KMS-11 (cell line): ENCODE measurements around the gene GZF1.
A peak's percentile ranks its signal among the peaks of the same experiment; 100 is the strongest.

Experiments
- H2AFZ ChIP-seq: fragments of 200-600 bp; sonication (generic); 2 replicates; pipeline ENCODE4 v1.6.1; 2016; ENCODE audit warnings: antibody characterized with exemption, mixed run types, low read depth
- H3K27ac ChIP-seq: fragments of 200-600 bp; sonication (generic); 2 replicates; pipeline ENCODE4 v1.6.1; 2016; ENCODE audit warnings: mild to moderate bottlenecking, mixed run types
- H3K27me3 ChIP-seq: fragments of 200-600 bp; sonication (generic); 2 replicates; pipeline ENCODE4 v1.6.1; 2017; ENCODE audit warnings: mild to moderate bottlenecking, low read depth, mixed run types, moderate library complexity; ENCODE audit not compliant: insufficient read depth
- H3K36me3 ChIP-seq: fragments of 200-600 bp; sonication (generic); 2 replicates; pipeline ENCODE4 v1.6.1; 2017; ENCODE audit warnings: mild to moderate bottlenecking, mixed run types; ENCODE audit not compliant: insufficient read depth
- H3K4me1 ChIP-seq: fragments of 200-600 bp; sonication (generic); 2 replicates; pipeline ENCODE4 v1.6.1; 2016; ENCODE audit warnings: mild to moderate bottlenecking, low read depth, mixed run types; ENCODE audit not compliant: poor library complexity, severe bottlenecking
- H3K4me2 ChIP-seq: fragments of 200-600 bp; sonication (generic); 2 replicates; pipeline ENCODE4 v1.7.0; 2016; ENCODE audit warnings: mild to moderate bottlenecking, mixed run types
- H3K4me3 ChIP-seq: fragments of 200-600 bp; sonication (generic); IDR thresholded peaks from 2 replicates; pipeline ENCODE4 v1.6.1; 2017; ENCODE audit warnings: low read depth, low read length, mixed read lengths; ENCODE audit not compliant: insufficient read depth
- H3K79me2 ChIP-seq: fragments of 200-600 bp; sonication (generic); 2 replicates; pipeline ENCODE4 v1.6.1; 2016; ENCODE audit warnings: low read depth, mixed run types; ENCODE audit not compliant: insufficient read depth
- H3K9ac ChIP-seq: fragments of 200-600 bp; sonication (generic); 2 replicates; pipeline ENCODE4 v1.6.1; 2016; ENCODE audit warnings: mild to moderate bottlenecking, mixed run types
- H4K20me1 ChIP-seq: fragments of 200-600 bp; sonication (generic); 2 replicates; pipeline ENCODE4 v1.6.1; 2016; ENCODE audit warnings: mild to moderate bottlenecking, mixed run types; ENCODE audit not compliant: insufficient read depth
- TF ChIP-seq, protein P1 (sequence below): fragments of 200-600 bp; sonication (generic); conservative IDR thresholded peaks from 2 replicates; pipeline ENCODE4 v1.6.1; 2017; ENCODE audit warnings: low read depth, mild to moderate bottlenecking, antibody characterized with exemption, low read length, moderate library complexity, mixed read lengths

The GZF1 gene

DNA sequence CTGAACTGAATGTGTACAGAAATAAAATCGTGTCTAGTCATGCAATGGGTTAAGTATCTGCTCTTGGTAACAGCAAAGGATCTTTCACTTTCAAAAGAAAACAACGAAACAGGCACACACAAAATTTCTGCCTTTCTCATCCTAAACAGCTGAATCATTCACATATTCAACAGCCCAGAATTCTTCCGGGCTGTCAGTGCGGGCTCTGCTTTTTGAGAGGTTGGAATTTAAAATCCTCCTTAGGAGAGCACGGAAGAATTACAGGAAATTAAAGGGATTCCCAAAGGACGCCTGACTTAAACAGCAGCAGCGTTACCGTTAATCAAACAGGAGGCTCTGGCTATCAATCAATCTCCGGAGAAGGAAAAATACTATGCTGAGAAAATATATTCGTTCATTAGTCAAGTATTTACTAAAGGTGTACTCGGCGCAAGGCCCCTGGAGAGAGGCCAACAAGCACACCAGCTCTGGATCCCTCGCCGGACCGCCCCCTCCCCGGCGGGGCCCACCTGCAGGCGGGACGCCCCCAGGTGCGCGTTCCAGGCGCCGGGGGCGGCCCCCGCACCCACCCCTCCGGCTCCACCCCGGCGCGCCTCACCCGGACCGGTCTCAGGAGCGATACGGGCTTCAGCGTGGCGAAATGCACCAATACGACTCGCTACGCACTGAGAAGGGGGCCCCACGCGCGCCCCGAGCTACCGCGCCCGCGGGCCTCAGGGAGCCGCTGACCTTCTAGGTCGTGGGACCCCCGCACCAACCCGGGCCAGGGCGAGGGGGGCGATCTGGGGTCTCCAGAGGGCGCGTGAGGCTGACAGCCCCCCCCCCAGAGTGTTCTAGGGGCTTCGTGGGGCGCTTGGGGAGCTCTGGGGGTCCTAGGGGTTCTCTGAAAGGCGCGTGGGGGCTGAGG lies 58.3 kb downstream of the GZF1 start:
- Histone ChIP-seq H3K79me2 (peaks cover 31% of the 10 kb centered on the region; the same call in 1 of the 2 replicates), H3K4me2 (peak overlapping the region; percentile 78), H2AFZ (peak overlapping the region; percentile 34; the same call in 1 of the 2 replicates), H3K36me3 (no peaks in the 10 kb centered on the region), H3K27me3 (no peaks in the 10 kb centered on the region), H4K20me1 (no peaks in the 10 kb centered on the region), H3K4me1 (peaks cover 22% of the 10 kb centered on the region), H3K4me3 (no peak overlapping the region), H3K9ac (peak overlapping the region; percentile 67), H3K27ac (peak overlapping the region; percentile 71)
- TF ChIP-seq, protein P1, sequence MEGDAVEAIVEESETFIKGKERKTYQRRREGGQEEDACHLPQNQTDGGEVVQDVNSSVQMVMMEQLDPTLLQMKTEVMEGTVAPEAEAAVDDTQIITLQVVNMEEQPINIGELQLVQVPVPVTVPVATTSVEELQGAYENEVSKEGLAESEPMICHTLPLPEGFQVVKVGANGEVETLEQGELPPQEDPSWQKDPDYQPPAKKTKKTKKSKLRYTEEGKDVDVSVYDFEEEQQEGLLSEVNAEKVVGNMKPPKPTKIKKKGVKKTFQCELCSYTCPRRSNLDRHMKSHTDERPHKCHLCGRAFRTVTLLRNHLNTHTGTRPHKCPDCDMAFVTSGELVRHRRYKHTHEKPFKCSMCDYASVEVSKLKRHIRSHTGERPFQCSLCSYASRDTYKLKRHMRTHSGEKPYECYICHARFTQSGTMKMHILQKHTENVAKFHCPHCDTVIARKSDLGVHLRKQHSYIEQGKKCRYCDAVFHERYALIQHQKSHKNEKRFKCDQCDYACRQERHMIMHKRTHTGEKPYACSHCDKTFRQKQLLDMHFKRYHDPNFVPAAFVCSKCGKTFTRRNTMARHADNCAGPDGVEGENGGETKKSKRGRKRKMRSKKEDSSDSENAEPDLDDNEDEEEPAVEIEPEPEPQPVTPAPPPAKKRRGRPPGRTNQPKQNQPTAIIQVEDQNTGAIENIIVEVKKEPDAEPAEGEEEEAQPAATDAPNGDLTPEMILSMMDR = no peak

GRCh38 chr20:23420943-23421931 lies 59.3 kb downstream of the GZF1 start, which contains the start of gene NAPB:
Gene NAPB, minus strand, starts transcription at chr20:23421488. Its CDS starts 86 bp downstream, at chr20:23421402.
- Histone ChIP-seq H3K27ac (peak within 1 kb of the TSS; percentile 71), H3K27me3 (no peaks in the 10 kb centered on the region), H3K36me3 (no peaks in the 10 kb centered on the region), H3K4me1 (peaks cover 22% of the 10 kb centered on the region), H3K4me2 (peak within 1 kb of the TSS; percentile 78), H2AFZ (peak within 1 kb of the TSS; percentile 73), H3K4me3 (no peak within 1 kb of the TSS), H4K20me1 (no peaks in the 10 kb centered on the region), H3K9ac (peak within 1 kb of the TSS; percentile 67), H3K79me2 (peaks cover 22% of the 10 kb centered on the region; the same call in 1 of the 2 replicates)
- TF ChIP-seq, protein P1 = no peak; the same call in 1 of the 2 replicates
